HG03558 (cell line): ENCODE data around the gene NECAB3.
"Not testable (repeated sequence)": the region's sequence is repeated elsewhere in the genome, so short reads cannot be mapped to it uniquely, and the experiment has no call there.

Experiments
- ATAC-seq: cut with Tn5 transposase; IDR thresholded peaks from one replicate; pipeline ENCODE4 v1.9.1; 2021; ENCODE audit warnings: moderate number of reproducible peaks; ENCODE audit not compliant: unreplicated experiment; ENCODE audit errors: extremely low read depth

NECAB3 gene

GRCh38 chr20:33653218-33653899, 20.9 kb downstream of the NECAB3 start:
- no peak for ATAC-seq

DNA sequence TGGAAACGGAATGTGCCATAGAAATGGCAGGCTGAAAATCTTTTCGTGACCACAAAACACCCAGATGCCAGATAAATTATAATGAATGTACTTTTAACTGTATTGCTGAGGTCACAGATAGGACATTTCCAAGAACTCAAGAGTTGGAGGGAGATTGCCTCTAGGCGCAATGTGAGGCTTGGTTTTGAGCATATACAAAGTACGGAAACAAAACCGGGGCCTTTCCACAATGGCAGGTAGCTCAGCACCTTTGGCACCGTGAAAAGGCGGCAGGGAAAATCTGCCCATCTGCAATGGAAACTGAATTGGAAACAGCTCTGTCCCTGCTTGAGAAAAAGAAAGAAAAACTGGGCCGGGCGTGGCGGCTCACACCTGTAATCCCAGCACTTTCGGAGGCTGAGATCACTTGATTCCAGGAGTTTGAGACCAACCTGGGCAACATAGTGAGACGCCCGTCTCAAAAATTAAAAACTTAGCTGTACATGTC, 22.6 kb downstream of the NECAB3 start:
- no peak for ATAC-seq

- ATAC-seq: no peak
Measured at GRCh38 chr20:33650753-33651561, 23.3 kb downstream of the NECAB3 start.

DNA sequence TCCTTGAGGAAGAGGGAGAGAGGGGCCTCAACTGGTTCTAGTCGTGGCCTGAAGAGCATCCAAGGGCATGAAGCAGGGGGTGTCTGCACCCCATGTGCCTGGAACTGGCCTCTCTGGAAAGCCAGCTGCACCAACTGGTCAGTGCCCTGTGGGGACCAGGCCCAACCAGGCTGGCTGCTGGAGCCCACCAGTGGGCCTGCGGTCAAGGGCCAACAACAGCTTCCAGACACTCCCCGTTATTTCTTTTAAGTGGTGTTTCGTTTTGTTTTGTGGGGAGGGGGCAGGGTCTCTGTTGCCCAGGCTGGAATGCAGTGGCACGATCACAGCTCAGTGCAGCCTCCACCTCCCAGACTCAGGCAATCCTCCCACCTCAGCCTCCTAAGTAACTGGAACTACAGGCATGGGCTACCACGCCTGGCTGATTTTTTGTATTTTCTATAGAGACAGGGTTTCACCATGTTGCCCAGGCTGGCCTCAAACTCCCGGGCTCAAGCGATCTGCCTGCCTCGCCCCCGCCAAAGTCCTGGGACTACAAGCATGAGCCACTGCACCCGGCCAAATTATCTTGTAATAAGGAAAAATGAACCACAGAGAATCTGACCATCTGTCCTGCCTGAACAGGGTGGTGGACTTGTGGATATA, 24.0 kb downstream of the NECAB3 start:
- no peak for ATAC-seq

DNA sequence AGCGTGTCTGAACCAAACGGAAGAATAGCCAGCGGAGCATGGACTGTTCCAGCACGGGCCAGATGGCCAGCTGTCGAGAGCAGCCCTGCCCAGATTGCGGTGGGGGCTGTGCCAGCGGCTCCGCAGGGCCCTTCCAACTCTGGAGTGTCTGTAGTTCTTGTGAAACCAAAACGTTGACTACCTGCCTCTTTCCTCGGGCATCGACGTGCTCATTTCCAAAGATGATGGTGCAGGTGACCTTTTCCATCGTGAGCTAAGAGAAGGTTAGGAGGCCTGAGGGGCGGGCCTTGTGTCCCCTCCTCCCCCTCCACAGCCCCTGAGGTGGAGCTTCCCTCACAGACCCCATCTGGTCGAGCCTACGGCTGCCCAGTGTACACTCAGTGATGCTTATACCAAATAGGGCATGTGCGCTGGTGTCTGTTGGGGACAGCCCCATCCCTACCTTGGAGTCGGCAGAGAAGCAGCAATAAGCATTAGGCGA, 25.0 kb downstream of the NECAB3 start:
- ATAC-seq: no peak

GRCh38 chr20:33648396-33649004, 25.7 kb downstream of the NECAB3 start:
- no peak for ATAC-seq

GRCh38 chr20:33647603-33648395, 26.4 kb downstream of the NECAB3 start:
- ATAC-seq: no peak

GRCh38 chr20:33646959-33647602, 27.1 kb downstream of the NECAB3 start:
- ATAC-seq: not testable (repeated sequence)

DNA sequence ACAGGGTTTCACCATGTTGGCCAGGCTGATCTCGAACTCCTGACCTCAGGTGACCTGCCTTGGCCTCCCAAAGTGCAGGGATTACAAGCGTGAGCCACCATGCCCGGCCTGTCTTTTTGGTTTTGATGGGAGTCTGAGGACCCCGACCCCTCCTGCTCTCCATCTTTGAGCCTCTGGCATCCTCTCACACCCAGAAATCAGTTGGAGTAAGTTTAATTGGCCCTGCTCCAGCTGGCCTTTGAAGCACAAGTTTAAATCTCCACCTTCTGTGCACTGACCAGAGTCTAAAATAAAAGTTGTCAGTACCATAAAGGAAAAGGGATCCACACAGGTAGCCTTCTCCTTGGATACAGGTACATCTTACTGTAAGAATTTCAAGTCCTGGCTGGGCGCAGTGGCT, 28.0 kb downstream of the NECAB3 start:
- ATAC-seq: no peak

- ATAC-seq: no peak
Measured at GRCh38 chr20:33645396-33645795, 28.8 kb downstream of the NECAB3 start.

DNA sequence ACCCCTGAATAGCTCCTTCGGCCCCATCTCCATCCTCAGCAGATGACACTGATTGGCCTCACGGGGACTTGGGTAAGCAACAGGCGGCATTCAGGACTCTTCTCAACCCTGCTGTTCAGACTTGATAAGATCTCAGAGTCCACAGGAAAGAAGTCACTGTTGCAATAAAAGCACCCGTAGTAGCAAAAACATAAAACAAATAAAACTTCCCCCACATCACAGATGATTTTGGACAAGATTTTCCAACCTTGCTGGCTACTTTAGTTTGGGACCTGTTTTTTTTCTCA, 29.2 kb downstream of the NECAB3 start:
- ATAC-seq: no peak

DNA sequence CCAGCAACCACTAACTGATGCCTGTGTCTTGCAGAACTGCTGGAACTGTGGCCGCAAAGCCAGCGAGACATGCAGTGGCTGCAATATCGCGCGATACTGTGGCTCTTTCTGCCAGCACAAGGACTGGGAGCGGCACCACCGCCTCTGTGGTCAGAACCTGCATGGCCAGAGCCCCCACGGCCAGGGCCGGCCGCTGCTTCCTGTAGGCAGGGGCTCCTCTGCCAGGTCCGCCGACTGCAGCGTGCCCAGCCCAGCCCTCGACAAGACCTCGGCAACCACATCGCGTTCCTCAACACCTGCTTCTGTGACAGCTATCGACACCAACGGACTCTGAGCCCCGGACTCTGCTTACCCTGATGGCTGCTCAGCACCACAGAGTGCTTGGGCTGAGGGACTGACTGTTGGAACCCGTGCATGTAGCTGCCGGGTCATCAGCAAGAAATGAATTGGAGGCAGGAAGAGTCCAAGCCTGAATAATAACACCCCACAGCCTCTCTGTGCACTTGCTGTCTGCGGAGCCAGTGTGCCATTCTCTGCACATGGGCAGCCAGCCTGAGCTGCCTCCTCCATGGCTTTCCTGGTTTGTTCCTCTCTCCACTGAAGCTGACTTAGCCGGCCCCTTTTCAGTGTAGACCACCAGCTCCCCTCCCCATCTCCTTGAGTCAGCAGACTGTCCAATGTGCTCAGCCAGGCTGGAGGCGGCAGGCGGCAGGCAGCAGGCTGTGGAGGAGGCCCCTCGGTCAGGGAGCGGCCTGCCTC, 29.7 kb downstream of the NECAB3 start:
- ATAC-seq: no peak

GRCh38 chr20:33640287-33640686, 33.9 kb downstream of the NECAB3 start:
- ATAC-seq: no peak

DNA sequence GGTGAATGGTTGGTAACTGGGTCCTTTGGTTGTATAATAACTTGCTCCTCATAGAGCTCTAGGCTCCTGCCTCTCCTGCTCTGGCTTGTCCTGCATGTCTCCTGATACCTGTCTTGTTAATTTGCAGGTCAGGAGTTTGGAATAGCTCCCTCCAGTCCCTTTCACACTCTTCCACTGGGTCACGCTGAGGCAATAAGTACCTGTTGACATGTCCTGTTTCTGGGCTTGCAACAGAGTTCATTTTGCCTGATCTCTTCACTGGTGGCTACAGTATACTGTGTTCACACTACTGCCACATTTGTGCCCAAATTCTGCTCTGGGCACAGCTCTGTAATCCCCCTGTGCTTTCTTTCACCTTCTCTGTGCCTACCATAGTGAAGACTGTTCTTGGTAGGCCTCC, 37.5 kb downstream of the NECAB3 start:
- no peak for ATAC-seq

DNA sequence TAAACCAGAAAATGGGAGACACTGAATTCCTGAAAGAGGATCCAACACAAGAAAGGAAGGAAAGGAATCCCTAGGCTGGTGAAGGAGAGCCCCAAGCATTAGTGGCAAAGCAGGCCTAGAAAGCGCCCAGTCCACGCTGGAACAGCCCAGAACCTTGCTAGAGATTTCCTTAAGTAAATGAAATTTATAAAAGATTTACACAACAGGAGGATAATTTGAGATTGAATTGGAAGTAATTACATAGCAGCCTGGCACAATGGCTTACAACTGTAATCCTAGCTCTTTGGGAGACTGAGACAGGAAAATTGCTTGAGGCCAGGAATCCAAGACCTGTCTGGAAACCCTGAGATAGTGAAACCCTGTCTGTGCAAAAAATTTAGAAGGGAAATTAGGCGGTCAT, 38.9 kb downstream of the NECAB3 start:
- no peak for ATAC-seq

DNA sequence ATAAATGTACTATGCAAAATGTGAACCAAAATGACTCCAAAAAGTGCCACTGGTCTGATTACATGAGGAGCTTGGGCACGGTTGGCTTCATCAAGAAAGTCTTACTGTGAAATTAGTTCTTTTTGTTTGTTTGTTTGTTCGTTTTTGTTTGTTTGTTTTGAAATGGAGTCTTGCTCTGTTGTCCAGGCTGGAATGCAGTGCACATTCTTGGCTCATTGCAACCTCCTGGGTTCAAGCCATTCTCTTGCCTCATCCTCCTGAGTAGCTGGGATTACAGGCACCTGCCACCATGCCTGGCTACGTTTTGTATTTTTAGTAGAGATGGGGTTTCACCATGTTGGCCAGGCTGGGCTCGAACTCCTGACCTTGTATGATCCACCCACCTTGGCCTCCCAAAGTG, 42.3 kb downstream of the NECAB3 start:
- ATAC-seq: not testable (repeated sequence)

- no peak for ATAC-seq
Measured at GRCh38 chr20:33630507-33630906, 43.7 kb downstream of the NECAB3 start.

- no peak for ATAC-seq
Measured at GRCh38 chr20:33629979-33630378, 44.2 kb downstream of the NECAB3 start.

GRCh38 chr20:33629533-33629932, 44.7 kb downstream of the NECAB3 start:
- ATAC-seq: no peak
